GM18520 (cell line): Measurements from ENCODE around the gene ZNF778.

Experiments used
- ATAC-seq: cut with Tn5 transposase; IDR thresholded peaks from one replicate; pipeline ENCODE4 v1.9.1; 2021; ENCODE audit not compliant: unreplicated experiment

The ZNF778 gene

DNA sequence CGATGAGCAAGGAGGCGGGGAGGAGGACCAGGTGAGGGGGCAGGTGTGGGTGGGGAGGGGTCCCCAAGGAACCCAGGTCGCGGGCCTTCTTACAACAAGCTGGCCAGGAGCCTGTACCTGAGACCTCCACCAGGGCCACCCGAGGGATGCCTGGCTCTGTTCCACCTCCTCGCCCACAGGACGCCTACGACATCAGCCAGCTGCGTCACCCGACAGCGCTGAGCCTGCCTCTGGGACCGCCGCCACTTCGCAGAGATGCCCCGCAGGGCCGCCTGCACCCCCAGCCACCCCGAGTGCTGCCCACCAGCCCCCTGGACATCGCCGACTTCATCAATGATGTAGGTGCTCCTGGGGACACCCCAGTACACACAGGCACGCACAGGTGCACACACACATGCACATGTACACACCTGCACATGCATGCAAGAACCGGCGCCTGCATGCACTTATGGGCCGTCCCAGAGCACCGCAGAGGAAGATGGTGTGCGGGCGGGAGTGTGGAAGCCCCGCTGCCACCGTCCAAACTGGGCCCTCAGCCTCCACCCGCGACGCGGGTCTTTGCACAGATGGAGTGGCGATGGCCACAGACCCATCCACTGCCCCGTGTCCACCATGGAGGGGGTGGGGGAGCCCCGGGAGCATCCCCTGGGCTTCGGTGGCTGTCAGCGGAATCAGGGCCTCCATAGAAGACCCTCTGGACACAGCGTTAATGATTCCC, 23.8 kb upstream of the ZNF778 start:
- ATAC-seq = no peak

DNA sequence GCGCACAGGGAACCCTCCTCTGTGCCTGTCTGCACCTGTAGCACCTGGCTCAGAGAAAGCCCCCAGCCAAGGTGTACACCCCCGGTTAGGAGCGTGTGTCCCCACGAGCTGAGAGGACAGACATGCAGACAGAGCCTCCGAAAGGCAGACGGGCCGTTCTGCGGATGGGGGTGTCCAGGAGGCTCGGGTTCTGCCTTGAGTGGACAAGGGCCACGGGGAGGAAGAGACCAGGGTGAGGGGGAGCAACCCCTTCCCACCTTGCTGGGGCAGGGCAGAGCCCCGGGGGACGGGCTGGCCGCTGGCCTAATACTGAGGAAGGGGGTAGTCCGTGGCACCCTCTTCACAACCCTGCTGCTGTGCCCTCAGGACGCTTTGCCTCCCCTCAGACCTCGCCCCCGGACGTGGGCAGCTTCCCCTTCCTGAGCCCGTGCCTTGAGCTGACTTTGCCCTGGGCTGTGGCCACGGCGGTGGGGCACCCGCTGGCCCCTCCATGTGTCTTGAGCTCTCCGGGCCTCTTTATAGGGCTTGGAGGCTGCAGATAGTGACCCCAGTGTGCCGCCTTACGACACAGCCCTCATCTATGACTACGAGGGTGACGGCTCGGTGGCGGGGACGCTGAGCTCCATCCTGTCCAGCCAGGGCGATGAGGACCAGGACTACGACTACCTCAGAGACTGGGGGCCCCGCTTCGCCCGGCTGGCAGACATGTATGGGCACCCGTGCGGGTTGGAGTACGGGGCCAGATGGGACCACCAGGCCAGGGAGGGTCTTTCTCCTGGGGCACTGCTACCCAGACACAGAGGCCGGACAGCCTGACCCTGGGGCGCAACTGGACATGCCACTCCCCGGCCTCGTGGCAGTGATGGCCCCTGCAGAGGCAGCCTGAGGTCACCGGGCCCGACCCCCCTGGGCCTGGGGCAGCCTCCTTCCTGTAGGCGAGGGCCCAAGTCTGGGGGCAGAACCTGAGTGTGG, 22.9 kb upstream of the ZNF778 start:
- ATAC-seq = no peak

DNA sequence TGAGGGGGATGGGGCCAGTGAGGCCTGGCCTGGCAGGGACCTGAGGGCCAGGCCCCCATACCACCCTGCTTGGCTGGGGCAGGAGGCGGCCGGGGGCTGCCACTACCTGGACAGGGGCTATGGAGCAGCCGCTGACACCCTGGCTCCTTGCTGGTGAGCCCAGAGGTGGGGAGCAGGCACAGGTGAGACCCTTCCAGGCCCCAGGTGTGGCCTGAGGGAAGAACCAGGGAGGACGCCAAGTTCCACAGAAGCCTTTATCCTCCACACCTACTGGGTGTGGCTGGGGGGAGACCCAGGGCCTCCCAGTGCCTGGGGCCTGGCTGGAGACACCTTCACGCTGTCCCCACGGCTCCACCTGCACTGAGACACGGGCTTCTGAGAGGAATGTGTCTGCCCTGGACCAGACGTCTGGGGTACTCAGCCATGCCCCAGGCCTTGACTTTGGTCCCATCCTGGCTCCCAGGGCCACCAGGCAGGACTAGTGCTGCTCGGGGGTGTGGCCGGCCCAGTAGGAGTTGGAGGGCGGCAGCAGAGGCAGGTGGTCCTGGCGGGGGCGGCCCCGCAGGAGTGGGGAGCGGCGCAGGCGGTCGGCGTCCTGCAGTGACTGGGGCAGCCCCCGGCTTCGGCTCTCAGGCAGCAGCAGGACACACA, 21.9 kb upstream of the ZNF778 start:
- no peak for ATAC-seq

DNA sequence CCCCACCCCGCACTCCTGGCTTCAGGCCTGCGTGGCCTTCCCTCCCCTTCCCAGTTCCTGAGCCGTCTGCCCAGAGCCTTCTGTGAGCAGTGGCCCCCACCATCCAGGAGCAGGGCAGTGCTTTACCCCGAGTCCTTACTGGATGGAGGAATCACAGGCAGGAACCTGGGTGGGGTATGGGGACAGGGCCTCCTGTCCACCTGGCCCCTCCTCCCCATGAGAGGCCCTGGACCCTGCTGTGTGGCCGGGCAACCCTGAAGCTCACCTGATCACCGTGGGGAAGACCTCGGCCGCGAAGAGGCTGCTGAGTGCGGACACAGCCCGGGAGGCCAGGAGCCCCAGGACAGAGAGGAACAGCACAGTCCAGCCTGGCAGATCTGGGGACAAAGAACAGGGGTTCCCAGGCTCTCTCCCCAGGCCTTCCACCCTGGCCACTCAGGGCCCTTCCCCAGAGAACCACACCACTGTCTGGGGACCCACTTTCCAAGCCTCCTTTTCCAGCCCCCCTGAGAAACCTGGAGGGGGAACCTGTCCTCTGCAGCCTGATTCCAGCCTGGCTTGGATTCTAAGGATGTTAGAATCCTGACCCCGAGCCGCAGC, 20.4 kb upstream of the ZNF778 start:
- no peak for ATAC-seq

DNA sequence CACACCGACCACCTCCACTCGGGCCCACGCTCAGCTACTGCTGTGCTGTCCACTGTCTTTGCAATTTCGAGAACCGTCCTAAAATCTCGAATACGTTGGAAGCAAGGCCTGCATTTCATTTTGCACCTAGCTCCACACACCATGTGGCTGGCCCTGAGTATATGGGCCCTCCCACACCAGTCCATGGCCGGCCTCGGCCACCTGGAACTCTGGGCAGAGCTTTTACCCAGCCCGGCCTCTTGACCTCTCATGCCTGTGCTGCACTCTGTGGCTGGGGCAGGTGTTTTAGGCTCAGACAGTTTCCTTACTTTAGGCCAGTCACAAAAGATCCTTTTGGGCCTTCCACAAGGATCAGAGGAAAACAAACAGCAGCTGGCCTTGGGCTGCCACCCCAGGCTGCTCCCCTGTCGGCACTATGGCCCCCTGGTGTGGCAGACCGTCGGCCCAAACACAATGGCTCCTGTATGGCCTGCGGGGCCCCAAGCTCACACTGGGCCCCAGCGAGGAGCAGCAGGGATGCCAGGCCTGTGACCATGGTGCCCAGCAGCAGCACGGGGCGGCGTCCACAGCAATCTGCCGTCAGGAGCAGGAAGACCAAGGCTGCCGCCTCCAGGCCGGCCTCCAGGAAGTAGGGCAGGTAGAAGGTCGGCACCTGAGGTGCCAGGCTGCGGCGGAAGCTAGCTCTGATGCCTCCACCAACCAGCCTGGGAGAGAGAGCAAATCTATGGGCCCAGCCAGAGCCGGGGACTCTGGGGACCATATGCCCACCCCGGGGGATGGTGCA, 19.7 kb upstream of the ZNF778 start:
- no peak for ATAC-seq

DNA sequence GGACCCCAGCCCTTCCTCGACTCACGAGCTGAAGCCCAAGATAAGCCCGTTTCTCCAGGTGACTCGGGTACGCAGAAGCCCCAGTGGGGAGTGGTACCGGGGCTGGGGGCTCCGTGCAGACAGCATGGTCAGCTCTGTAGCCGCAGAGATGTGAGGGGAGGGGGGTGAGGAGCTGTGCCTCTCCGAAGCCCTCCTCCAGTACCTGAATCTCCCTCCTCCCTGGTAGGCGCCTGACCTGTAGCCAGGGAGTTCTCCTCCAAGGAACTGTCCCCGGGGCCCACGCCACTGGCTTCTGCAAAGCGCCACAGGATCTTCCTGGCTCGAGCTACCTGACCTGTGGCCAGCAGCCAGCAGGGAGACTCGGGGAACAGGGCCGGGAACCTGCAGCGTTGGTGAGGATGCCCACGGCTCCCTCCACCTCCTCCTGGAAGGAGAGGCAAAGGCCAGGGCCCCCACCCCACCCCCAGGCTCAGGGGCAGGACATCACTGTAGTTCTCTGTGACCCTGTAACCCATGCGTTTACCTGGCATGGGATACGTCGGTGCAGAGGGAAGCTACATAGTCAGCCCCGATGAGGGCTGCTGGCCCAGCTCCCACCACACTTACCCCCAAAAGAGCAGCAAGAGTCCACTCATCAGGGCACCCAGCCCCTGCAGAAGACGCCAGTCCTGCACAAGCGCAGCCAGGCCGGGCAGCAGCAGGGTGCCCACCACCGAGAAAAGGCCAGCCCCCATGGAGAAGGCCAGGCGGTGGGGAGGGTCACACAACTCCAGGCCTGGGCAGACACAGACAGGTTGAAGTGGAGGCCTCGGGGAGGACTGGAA, 18.9 kb upstream of the ZNF778 start:
- ATAC-seq = no peak

DNA sequence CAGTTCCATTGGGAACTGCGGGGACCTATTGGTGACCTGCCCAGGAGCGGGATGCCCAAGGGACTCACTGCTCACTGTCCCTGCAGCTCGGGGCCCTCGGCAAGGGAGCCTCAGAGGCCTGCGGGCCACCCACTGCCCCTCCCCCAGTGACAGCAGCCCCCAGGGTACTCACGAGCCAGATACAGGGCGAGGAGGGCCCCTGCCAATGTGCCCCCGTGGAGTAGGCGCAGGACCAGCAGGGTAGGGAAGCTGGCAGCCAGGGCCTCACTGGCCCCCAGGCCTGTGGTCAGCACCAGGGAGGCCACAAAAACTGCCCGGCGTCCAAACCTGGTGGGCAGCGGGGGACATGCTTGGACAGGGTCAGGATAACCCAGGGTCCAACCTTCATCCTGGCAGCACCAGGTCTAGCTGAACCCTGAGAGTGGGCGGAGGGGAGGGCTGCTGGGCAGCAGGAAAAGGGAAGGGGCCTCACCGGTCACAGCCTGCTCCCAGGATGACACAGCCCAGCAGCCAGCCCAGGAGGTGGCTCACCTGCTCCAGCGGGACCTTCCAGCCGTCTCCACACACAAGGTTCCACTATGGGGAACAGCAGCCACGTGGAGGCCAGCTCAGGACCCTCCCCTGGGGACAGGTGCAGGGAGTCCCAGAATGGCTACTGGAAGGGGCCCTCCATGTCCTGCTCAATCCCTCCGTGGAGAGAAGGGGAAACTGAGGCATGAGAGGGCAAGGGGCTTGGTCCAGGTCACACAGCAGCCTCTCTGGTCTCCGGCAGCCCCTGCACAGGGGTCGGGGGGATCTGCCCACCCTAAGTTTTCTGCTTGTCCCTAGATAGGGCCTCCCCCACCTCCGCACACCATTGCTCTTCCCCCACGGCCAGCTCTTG, 18.0 kb upstream of the ZNF778 start:
- ATAC-seq = no peak

DNA sequence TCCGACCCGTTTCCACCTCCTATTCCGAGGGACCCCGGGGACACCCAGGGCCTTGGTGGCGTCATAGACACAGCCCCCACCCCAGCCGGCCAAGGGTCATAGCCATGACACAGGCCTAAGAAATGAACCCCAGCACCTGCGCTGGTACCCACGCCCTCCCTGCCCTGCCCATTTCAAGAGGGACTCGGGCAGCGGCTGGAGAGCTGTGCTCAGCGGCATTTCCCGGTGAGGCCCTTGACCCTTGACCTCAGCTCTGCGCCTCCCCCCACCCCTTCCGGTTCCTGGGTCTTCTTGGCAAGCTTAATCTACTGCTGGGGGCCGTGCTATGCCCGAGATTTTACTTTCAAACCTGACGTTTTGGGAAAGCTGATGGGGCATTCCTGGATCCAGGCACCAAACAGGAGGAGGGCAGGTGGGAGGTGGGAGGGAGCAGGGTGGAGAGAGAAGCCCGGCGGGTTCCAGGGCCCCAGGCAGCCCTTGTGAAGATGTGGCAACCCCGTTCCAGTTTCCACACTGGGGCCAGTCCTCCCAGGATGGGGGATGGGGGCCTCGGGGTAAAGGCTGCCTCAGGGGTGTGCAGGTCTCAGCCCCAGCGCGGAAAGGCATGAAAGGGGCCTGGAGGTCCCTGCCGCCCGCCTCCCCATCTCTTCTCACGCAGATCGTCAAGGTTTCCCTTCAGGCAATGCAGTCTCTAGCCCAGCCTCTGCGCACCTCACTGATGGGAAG, 17.2 kb upstream of the ZNF778 start, which contains the start of gene SLC22A31:
TSS of gene SLC22A31 (minus strand) at position 414 of the 726 bp plus-strand sequence. CDS start at position 378, 36 bp downstream.
- no peak for ATAC-seq

DNA sequence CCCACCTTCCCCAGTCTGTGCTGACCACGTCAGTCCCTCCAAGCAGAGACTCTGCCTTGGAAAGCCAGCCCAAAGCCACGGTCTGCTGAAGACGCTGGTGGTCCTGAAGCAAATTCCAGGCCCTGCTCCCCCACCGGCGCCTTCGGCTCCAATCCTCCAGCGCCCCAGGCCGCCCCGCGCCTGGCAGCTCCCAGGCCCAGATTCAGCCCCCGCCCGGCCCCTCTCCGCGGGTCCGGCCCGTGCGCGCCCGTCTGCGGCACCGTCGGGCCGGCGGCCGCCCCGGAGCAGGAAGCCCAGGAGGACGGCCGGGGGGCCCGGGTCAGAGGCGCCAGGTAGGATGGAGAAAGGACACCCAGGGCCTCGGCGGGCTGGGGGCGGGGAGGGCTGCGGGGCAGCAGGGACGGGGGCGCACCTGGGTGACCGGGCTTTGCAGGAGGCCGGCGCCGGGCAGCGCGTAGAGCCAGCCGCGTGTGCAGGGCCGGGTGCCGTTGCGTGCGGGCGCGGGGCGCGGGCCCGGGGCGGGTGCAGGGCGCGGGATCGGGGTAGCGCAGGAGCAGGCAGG, 16.6 kb upstream of the ZNF778 start:
- ATAC-seq = no peak

DNA sequence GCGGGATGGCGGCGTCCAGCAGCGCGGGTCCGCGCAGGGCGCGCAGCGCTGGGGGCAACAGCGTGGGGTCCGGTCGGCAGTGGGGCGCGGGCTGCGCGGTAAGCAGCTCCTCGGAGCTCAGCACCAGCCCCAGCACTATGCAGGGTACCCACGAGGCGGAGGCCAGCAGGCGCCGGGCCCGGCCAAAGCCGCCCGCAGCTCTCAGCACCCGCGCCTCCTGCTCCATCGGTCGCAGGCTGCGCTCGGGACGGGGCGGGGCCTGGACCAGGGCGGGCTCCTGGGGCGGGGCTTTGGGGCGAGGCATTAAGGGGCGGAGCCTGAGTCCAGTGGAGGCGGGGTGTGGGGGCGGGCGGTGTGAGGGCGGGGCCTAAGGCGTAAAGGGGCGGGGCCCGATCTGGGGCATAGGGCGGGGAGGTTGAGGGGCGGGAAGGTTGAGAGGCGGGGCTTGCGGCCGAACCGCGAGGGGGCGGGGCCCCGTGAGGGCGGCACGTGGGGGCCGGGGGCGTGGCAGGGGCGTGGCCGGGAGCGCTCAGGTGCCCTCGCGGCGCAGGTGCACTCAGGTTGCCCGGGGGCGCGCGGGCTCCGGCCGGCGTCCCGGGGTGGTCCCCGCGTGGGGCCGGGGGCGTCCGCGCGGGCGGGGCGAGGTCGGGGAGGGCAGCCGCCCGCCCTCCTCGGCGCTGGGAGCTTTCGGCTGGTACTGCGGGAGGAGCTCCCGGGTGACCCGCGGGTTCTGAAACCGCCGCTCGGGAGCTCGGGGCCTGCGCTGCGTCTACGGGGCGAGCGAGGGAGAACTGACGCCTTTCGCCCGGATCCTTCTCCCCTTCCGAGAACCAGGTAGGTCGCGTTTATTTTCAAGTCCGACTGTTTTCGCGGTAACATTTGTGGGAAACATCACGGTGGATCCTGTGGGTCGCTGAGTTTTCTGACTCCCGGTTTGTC, 15.8 kb upstream of the ZNF778 start:
- ATAC-seq = no peak

DNA sequence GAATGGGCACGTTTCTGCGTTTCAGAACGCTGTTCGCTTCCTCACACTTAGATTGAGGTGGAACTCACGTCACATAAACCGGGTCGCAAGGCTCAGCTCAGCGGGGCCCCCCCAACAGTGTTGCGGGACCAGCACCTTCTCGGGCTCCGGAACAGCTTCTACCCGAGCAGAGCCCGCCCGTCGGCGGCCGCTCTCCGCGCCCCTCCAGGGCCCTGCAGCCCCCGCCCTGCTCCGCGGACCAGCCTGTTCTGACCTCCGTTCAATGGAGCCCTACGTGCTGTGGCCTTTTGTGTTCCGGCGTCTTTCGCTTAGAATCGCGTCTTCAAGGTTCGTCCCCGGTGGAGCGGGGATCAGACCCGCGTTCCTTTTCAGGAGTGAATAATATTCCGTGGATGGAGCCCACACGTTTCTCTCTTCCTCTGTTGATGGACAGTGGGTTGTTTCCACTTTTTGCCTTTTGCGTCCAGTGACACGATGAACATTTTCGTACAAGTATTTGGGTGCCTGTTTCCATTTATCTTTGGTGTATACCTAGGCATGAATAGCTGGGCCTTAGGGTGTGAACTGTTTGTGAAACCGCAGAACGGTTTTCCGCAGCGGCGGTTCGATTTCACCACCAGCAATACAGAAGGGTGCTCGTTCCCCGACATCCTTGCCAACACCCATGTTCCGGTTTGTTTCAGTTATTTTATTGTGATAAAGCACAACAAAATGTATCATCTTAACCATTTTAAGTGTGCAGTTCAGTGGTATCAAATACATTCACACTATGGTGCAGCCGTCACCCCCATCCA, 14.9 kb upstream of the ZNF778 start:
- no peak for ATAC-seq

DNA sequence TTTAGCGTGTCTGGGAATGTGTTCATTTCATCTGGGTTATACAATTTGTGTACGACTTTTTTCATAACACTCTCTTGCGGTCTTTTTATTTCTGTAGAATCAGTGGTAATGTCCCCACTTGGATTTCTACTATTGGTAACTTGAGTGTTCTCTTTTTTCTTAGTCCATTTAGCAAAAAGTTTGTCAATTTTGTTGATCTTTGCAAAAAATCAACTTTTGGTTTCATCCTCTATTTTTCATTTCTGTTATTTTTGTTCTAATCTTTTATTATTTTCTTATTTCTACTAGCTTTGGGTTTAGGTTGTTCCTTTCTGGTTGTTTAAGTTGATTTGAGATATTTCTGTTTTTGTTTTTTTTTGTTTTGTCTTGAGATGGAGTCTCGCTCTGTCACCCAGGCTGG, 9.5 kb upstream of the ZNF778 start:
- ATAC-seq = no peak

DNA sequence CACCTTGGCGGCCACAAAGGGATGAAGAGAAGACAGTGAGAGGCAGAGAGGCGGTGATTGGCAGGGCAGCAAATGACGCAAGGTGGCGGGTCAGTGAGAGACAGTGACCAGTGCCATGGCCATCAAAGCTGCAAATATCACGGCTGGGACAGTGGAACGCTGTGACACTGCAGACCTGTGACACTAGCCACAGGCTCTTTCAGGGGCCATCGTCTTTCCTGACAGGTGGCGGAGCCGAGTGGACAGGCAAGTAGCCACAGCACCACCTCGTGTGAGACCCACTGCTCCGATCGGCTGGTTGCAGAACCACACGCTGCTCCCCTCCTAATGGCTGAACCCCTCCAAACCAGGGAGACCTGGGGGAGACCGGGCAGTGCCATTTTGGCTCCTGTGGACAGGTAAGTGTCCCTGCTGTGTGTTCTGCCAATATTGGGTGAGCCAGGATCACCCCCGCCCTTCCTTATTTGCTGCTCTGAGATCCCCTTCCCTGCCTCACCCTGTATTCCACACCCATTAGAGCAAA, 7.9 kb upstream of the ZNF778 start:
- no peak for ATAC-seq

DNA sequence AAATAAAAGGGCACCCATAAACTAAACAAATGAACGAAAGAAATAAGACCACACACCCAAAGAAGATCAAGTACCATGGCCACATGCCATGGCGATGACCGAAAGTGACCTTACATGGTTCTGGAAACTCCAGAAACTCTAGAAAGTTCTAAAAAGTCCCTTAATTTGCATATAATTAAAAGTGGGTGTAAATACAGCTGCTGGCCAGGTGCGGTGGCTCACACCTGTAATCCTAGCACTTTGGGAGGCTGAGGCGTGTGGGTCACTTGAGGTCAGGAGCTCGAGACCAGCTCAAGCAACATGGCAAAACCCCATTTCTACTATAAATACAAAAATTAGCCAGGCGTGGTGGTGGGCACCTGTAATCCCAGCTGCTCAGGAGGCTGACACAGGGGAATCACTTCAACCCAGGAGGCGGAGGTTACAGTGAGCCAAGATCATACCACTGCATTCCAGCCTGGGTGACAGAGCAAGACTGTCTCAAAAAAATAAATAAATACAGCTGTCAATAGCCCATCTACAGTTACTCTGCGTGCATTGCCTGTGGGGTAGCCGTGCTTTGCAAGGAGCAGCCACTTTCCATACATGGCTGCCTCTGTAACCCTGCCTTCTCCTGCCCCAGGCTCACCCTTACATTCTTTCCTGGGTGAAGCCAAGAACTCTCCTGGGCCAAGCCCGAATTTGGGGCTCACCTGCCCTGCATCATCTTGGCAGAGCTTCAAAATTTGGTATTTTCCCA, 7.2 kb upstream of the ZNF778 start:
- no peak for ATAC-seq
